Neural cell (in vitro differentiated cells): ENCODE measurements around the gene DOCK9. TPM values are rescaled to one million over a fixed set of nuclear protein-coding genes. Genes with fewer than 3 reads are reported as not detected.

Experiments
- H2AFZ ChIP-seq: fragments of 200-600, 300-800 bp; sonication (generic), shearing (Covaris generic); 2 replicates; pipeline ENCODE4 v1.6.0; 2014; ENCODE audit warnings: low read depth, mild to moderate bottlenecking, antibody characterized with exemption, low read length, moderate library complexity
- H3F3A ChIP-seq: fragments of 200-600 bp; shearing (Covaris generic); 2 replicates; pipeline ENCODE4 v1.6.1; 2016; ENCODE audit warnings: mild to moderate bottlenecking, moderate library complexity, mixed read lengths, antibody characterized with exemption, low read length; ENCODE audit not compliant: insufficient read depth, poor library complexity, severe bottlenecking
- H3K27ac ChIP-seq: fragments of 200-600, 300-800 bp; sonication (generic), shearing (Covaris generic); 2 replicates; pipeline ENCODE4 v1.5.1; 2014; ENCODE audit warnings: mild to moderate bottlenecking, low read length, moderate library complexity
- H3K27me3 ChIP-seq: fragments of 300-800, 200-600 bp; sonication (generic), shearing (Covaris generic); 2 replicates; pipeline ENCODE4 v1.6.0; 2014; ENCODE audit warnings: mild to moderate bottlenecking, low read depth, low read length, moderate library complexity; ENCODE audit not compliant: insufficient read depth
- H3K36me3 ChIP-seq: fragments of 300-800, 200-600 bp; sonication (generic), shearing (Covaris generic); 2 replicates; pipeline ENCODE4 v1.5.1; 2014; ENCODE audit warnings: mild to moderate bottlenecking, antibody characterized with exemption, low read length, moderate library complexity; ENCODE audit not compliant: insufficient read depth
- H3K4me2 ChIP-seq: fragments of 300-800, 200-600 bp; sonication (generic), shearing (Covaris generic); 2 replicates; pipeline ENCODE4 v1.6.0; 2014; ENCODE audit warnings: mild to moderate bottlenecking, low read length
- H3K4me3 ChIP-seq: fragments of 300-800, 200-600 bp; sonication (generic), shearing (Covaris generic); 2 replicates; pipeline ENCODE4 v1.5.1; 2014; ENCODE audit warnings: mild to moderate bottlenecking, low read length, moderate library complexity
- H3K79me2 ChIP-seq: fragments of 200-600 bp; shearing (Covaris generic); replicated peaks from 2 replicates; pipeline ENCODE4 v1.6.0; 2014; ENCODE audit warnings: mild to moderate bottlenecking, low read length, moderate library complexity; ENCODE audit not compliant: insufficient read depth
- H3K9ac ChIP-seq: fragments of 300-800, 200-600 bp; sonication (generic), shearing (Covaris generic); 2 replicates; pipeline ENCODE4 v1.6.1; 2016; ENCODE audit warnings: mild to moderate bottlenecking, low read length, mixed read lengths
- H3K9me2 ChIP-seq: fragments of 200-600 bp; shearing (Covaris generic); 2 replicates; pipeline ENCODE4 v1.6.1; 2016; ENCODE audit warnings: mild to moderate bottlenecking, low read length, mixed read lengths; ENCODE audit not compliant: insufficient read depth
- H3K9me3 ChIP-seq: fragments of 200-600, 300-800 bp; sonication (generic), shearing (Covaris generic); 2 replicates; pipeline ENCODE4 v1.6.1; 2016; ENCODE audit warnings: mild to moderate bottlenecking, mixed run types, low read length, moderate library complexity, mixed read lengths
- H4K20me1 ChIP-seq: fragments of 200-600 bp; shearing (Covaris generic); 2 replicates; pipeline ENCODE4 v1.6.1; 2016; ENCODE audit warnings: mild to moderate bottlenecking, mixed run types; ENCODE audit not compliant: insufficient read depth
- CTCF ChIP-seq: fragments of 450-650 bp; IDR thresholded peaks from 2 replicates; pipeline ENCODE4 v1.5.1; 2014; ENCODE audit warnings: antibody characterized with exemption, mild to moderate bottlenecking, moderate library complexity; ENCODE audit not compliant: poor library complexity, severe bottlenecking
- EP300 ChIP-seq: fragments of 450-650 bp; conservative IDR thresholded peaks from 2 replicates; pipeline ENCODE4 v1.6.1; 2014; ENCODE audit warnings: antibody characterized with exemption, mild to moderate bottlenecking, moderate library complexity; ENCODE audit not compliant: poor library complexity, severe bottlenecking
- EZH2 ChIP-seq: fragments of 200-600, 300-800 bp; shearing (Covaris generic), sonication (generic); IDR thresholded peaks from 2 replicates; pipeline ENCODE4 v1.6.1; 2014; ENCODE audit warnings: antibody characterized with exemption, low read length, borderline replicate concordance, mild to moderate bottlenecking; ENCODE audit not compliant: insufficient read depth, poor library complexity, severe bottlenecking
- MXI1 ChIP-seq: fragments of 450-650 bp; conservative IDR thresholded peaks from 2 replicates; pipeline ENCODE4 v1.6.1; 2014; ENCODE audit warnings: antibody characterized with exemption, mild to moderate bottlenecking; ENCODE audit not compliant: poor library complexity, severe bottlenecking
- POLR2AphosphoS5 ChIP-seq: IDR thresholded peaks from 2 replicates; pipeline ENCODE4 v1.6.1; 2012
- RAD21 ChIP-seq: fragments of 450-650 bp; conservative IDR thresholded peaks from 2 replicates; pipeline ENCODE4 v1.6.1; 2014; ENCODE audit warnings: antibody characterized with exemption, mild to moderate bottlenecking, moderate library complexity
- REST ChIP-seq: IDR thresholded peaks from 2 replicates; pipeline ENCODE4 v1.6.1; 2012; ENCODE audit warnings: borderline replicate concordance
- SMC3 ChIP-seq: fragments of 450-650 bp; conservative IDR thresholded peaks from 2 replicates; pipeline ENCODE4 v1.6.1; 2014; ENCODE audit warnings: antibody characterized with exemption, mild to moderate bottlenecking, moderate library complexity; ENCODE audit not compliant: poor library complexity
- TAF1 ChIP-seq: IDR thresholded peaks from 2 replicates; pipeline ENCODE4 v1.6.1; 2012; ENCODE audit warnings: low read depth
- polyA plus RNA-seq: library from polyadenylated mRNA; depleted of rRNA; stranded (reverse); fragments of >200 nt; gene quantifications from 2 replicates; pipeline ENCODE4 v1.2.3, GENCODE V29; 2014

DOCK9 gene
- polyA plus RNA-seq, 1 donor from 2014 or later: 11.4 TPM

- H3K4me3 ChIP-seq: no peak overlapping the region
- H3K4me2 ChIP-seq: no peak overlapping the region
- no peak for TF ChIP-seq CTCF
- no peak for TF ChIP-seq RAD21
- TF ChIP-seq POLR2AphosphoS5: no peak
- TF ChIP-seq TAF1: no peak
- TF ChIP-seq SMC3: no peak
- no peak for TF ChIP-seq EZH2
- no peak for TF ChIP-seq MXI1
- TF ChIP-seq REST: no peak
- no peak for TF ChIP-seq EP300
- no peaks in the 10 kb centered on the region for H3K79me2 ChIP-seq
- no peaks in the 10 kb centered on the region for H3K36me3 ChIP-seq
- H3K9me3 ChIP-seq: no peaks in the 10 kb centered on the region
- no peaks in the 10 kb centered on the region for H3F3A ChIP-seq
- no peaks in the 10 kb centered on the region for H4K20me1 ChIP-seq
- no peaks in the 10 kb centered on the region for H3K27me3 ChIP-seq
- H3K27ac ChIP-seq: no peak overlapping the region
- no peak overlapping the region for H3K9ac ChIP-seq
- no peaks in the 10 kb centered on the region for H3K9me2 ChIP-seq
- H2AFZ ChIP-seq: no peak overlapping the region
Observed at GRCh38 chr13:98950705-98951104, 27.2 kb downstream of the DOCK9 start.

GRCh38 chr13:98947925-98948324 is 29.9 kb downstream of the DOCK9 start:
- no peak for TF ChIP-seq MXI1
- no peak for TF ChIP-seq EZH2
- TF ChIP-seq POLR2AphosphoS5: no peak
- TF ChIP-seq SMC3: no peak
- TF ChIP-seq TAF1: no peak
- no peak for TF ChIP-seq RAD21
- no peak for TF ChIP-seq REST
- no peak for TF ChIP-seq EP300
- TF ChIP-seq CTCF: no peak
- no peaks in the 10 kb centered on the region for H3K9me2 ChIP-seq

More at GRCh38 chr13:98947925-98948324, 29.9 kb downstream of the DOCK9 start:
- Histone ChIP-seq H3K27ac (no peak overlapping the region), H3K27me3 (no peaks in the 10 kb centered on the region), H3F3A (no peaks in the 10 kb centered on the region), H3K9me3 (no peaks in the 10 kb centered on the region), H3K36me3 (no peaks in the 10 kb centered on the region), H3K4me2 (no peak overlapping the region), H4K20me1 (no peaks in the 10 kb centered on the region), H3K79me2 (no peaks in the 10 kb centered on the region), H2AFZ (no peak overlapping the region), H3K9ac (no peak overlapping the region), H3K4me3 (no peak overlapping the region)
